ENCODE measurements around the gene TSHZ2.

TSHZ2 gene

DNA sequence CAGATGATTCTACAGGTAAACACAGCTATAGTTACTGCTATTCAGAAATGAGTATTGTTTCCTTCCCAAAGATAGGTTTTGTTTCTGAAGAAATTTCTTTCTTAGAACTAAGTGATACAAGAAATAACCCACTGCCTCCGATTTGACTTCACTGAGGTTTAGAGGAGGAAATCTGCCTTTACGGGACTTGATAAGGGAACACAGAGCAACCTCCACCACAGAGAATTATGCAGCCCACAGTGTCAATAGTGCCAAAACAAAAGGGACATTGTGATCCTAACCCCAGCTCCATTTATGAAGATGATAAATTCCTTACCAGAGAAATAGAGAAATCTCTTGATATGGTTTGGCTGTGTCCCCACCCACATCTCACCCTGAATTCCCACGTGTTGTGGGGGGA is 456.8 kb downstream of the TSHZ2 start:
- TF ChIP-seq, protein P1, sequence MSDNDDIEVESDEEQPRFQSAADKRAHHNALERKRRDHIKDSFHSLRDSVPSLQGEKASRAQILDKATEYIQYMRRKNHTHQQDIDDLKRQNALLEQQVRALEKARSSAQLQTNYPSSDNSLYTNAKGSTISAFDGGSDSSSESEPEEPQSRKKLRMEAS (IDR thresholded peaks at IDR 0.05) = no peak
- TF ChIP-seq ZBTB7A (IDR thresholded peaks at IDR 0.05; ENCODE audit: low read depth) (no peak), TCF12 (IDR thresholded peaks at IDR 0.05; ENCODE audit: low read depth) (no peak), EGR1 (IDR thresholded peaks at IDR 0.05) (no peak), RAD21 (IDR thresholded peaks at IDR 0.05; ENCODE audit: low read depth) (no peak), FOXM1 (IDR thresholded peaks at IDR 0.05; ENCODE audit: borderline replicate concordance, low read depth) (no peak), CREB1 (IDR thresholded peaks at IDR 0.05; ENCODE audit: low read depth) (no peak), EP300 (IDR thresholded peaks at IDR 0.05; ENCODE audit: borderline replicate concordance) (no peak), NFIC (IDR thresholded peaks at IDR 0.05) (no peak), YY1 (IDR thresholded peaks at IDR 0.05; ENCODE audit: low read depth) (no peak), TEAD4 (IDR thresholded peaks at IDR 0.05) (no peak), CEBPB (IDR thresholded peaks at IDR 0.05) (no peak), TAF1 (IDR thresholded peaks at IDR 0.05; ENCODE audit: low read depth) (no peak)
- TF ChIP-seq, protein P2, sequence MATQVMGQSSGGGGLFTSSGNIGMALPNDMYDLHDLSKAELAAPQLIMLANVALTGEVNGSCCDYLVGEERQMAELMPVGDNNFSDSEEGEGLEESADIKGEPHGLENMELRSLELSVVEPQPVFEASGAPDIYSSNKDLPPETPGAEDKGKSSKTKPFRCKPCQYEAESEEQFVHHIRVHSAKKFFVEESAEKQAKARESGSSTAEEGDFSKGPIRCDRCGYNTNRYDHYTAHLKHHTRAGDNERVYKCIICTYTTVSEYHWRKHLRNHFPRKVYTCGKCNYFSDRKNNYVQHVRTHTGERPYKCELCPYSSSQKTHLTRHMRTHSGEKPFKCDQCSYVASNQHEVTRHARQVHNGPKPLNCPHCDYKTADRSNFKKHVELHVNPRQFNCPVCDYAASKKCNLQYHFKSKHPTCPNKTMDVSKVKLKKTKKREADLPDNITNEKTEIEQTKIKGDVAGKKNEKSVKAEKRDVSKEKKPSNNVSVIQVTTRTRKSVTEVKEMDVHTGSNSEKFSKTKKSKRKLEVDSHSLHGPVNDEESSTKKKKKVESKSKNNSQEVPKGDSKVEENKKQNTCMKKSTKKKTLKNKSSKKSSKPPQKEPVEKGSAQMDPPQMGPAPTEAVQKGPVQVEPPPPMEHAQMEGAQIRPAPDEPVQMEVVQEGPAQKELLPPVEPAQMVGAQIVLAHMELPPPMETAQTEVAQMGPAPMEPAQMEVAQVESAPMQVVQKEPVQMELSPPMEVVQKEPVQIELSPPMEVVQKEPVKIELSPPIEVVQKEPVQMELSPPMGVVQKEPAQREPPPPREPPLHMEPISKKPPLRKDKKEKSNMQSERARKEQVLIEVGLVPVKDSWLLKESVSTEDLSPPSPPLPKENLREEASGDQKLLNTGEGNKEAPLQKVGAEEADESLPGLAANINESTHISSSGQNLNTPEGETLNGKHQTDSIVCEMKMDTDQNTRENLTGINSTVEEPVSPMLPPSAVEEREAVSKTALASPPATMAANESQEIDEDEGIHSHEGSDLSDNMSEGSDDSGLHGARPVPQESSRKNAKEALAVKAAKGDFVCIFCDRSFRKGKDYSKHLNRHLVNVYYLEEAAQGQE (IDR thresholded peaks at IDR 0.05; ENCODE audit: low read depth) = no peak
- TF ChIP-seq, protein P3, sequence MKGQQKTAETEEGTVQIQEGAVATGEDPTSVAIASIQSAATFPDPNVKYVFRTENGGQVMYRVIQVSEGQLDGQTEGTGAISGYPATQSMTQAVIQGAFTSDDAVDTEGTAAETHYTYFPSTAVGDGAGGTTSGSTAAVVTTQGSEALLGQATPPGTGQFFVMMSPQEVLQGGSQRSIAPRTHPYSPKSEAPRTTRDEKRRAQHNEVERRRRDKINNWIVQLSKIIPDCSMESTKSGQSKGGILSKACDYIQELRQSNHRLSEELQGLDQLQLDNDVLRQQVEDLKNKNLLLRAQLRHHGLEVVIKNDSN (IDR thresholded peaks at IDR 0.05) = no peak

DNA sequence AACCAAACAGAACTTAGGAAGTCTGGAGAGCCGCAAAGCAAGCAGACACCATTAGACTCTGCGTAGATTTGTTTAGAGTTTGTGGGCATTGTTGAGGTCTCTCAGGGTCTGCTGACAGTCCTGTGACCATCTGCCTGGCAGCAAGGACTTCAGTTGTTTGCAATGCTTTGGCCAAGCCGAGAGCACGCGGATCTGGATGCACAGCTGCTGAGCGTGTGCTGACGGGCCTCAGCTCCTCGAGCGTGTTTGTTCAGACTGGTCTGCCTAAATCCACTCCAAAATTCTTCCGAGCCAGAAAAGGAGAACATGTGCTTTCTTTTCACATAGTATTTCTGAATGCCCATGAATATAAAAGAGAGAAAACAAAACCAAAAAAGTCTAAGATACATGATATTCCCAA is 462.5 kb downstream of the TSHZ2 start:
- TF ChIP-seq, protein P3 (IDR thresholded peaks at IDR 0.05) = no peak
- TF ChIP-seq CEBPB (IDR thresholded peaks at IDR 0.05) (no peak), TAF1 (IDR thresholded peaks at IDR 0.05; ENCODE audit: low read depth) (no peak), TCF12 (IDR thresholded peaks at IDR 0.05; ENCODE audit: low read depth) (no peak), CREB1 (IDR thresholded peaks at IDR 0.05; ENCODE audit: low read depth) (no peak), FOXM1 (IDR thresholded peaks at IDR 0.05; ENCODE audit: borderline replicate concordance, low read depth) (no peak), TEAD4 (IDR thresholded peaks at IDR 0.05) (no peak), NFIC (IDR thresholded peaks at IDR 0.05) (no peak), EGR1 (IDR thresholded peaks at IDR 0.05) (no peak), ZBTB7A (IDR thresholded peaks at IDR 0.05; ENCODE audit: low read depth) (no peak), RAD21 (IDR thresholded peaks at IDR 0.05; ENCODE audit: low read depth) (no peak), EP300 (IDR thresholded peaks at IDR 0.05; ENCODE audit: borderline replicate concordance) (no peak), YY1 (IDR thresholded peaks at IDR 0.05; ENCODE audit: low read depth) (no peak)
- TF ChIP-seq, protein P2 (IDR thresholded peaks at IDR 0.05; ENCODE audit: low read depth) = no peak
- TF ChIP-seq, protein P1 (IDR thresholded peaks at IDR 0.05) = no peak

DNA sequence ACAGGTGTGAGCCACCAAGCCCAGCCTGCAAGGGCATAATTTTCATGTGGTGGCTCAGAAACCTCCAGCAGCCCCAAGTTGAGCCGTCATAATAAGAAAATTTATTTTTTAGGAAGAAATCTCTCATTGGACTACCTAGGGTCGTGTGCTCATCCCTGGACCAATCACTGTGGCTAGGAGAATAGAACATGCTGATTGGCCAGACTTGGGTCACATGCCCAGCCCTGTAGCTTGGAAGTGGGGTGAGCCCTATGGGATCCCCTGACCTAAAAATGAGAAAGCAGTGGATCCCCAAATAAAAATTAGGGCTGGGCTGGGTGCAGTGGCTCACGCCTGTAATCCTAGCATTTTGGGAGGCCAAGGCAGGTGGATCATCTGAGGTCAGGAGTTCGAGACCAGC is 466.2 kb downstream of the TSHZ2 start:
- TF ChIP-seq, protein P3 (IDR thresholded peaks at IDR 0.05) = no peak
- TF ChIP-seq EGR1 (IDR thresholded peaks at IDR 0.05) (no peak), RAD21 (IDR thresholded peaks at IDR 0.05; ENCODE audit: low read depth) (no peak), YY1 (IDR thresholded peaks at IDR 0.05; ENCODE audit: low read depth) (no peak), CREB1 (IDR thresholded peaks at IDR 0.05; ENCODE audit: low read depth) (no peak), EP300 (IDR thresholded peaks at IDR 0.05; ENCODE audit: borderline replicate concordance) (no peak), TCF12 (IDR thresholded peaks at IDR 0.05; ENCODE audit: low read depth) (no peak), TAF1 (IDR thresholded peaks at IDR 0.05; ENCODE audit: low read depth) (no peak)
- TF ChIP-seq, protein P1 (IDR thresholded peaks at IDR 0.05) = no peak
- TF ChIP-seq, protein P2 (IDR thresholded peaks at IDR 0.05; ENCODE audit: low read depth) = no peak

DNA sequence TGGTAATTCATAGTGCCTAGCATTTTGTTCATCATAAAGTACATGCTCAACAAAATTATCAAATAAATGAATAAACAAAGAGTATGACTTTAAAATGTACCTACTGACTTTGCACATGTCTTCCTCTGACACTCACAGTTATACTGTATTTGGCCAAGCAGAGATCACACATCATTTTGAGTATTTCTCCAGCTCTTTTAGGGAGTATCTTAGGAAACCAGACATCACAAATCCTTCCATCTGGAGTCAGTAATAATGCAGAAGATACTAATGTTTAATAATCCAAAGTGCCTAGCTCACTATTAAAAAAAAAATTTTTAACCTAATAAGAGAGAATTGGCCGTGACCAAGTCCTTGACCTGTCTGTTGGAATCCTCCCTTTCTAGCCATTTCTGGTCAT is 466.9 kb downstream of the TSHZ2 start:
- TF ChIP-seq CEBPB (IDR thresholded peaks at IDR 0.05) = no peak
- TF ChIP-seq, protein P2 (IDR thresholded peaks at IDR 0.05; ENCODE audit: low read depth) = no peak
- TF ChIP-seq TEAD4 (IDR thresholded peaks at IDR 0.05) = no peak
- TF ChIP-seq RAD21 (IDR thresholded peaks at IDR 0.05; ENCODE audit: low read depth) = no peak
- no peak for TF ChIP-seq CREB1 (IDR thresholded peaks at IDR 0.05; ENCODE audit: low read depth)
- TF ChIP-seq EGR1 (IDR thresholded peaks at IDR 0.05) = no peak
- no peak for TF ChIP-seq EP300 (IDR thresholded peaks at IDR 0.05; ENCODE audit: borderline replicate concordance)
- TF ChIP-seq NFIC (IDR thresholded peaks at IDR 0.05) = no peak
- TF ChIP-seq, protein P3 (IDR thresholded peaks at IDR 0.05) = no peak
- TF ChIP-seq ZBTB7A (IDR thresholded peaks at IDR 0.05; ENCODE audit: low read depth) = no peak
- TF ChIP-seq TAF1 (IDR thresholded peaks at IDR 0.05; ENCODE audit: low read depth) = no peak
- TF ChIP-seq, protein P1 (IDR thresholded peaks at IDR 0.05) = no peak
- TF ChIP-seq YY1 (IDR thresholded peaks at IDR 0.05; ENCODE audit: low read depth) = no peak
- no peak for TF ChIP-seq TCF12 (IDR thresholded peaks at IDR 0.05; ENCODE audit: low read depth)
- TF ChIP-seq FOXM1 (IDR thresholded peaks at IDR 0.05; ENCODE audit: borderline replicate concordance, low read depth) = no peak

All from Ishikawa (cell line).